MCF 10A (cell line): Measurements from ENCODE around the gene MYL10. TPM values are rescaled to one million over a fixed set of nuclear protein-coding genes. Genes with fewer than 3 reads are reported as not detected.

Experiments
- BruUV-seq: library from RNA; stranded (reverse); fragments of 400-500 nt; replicated peaks from 2 replicates; lab custom pipeline; 2021; lab: Mats Ljungman, UMichigan
- CTCF ChIA-PET: fragments of 300-600 bp; sonication (Branson Sonifier 250); formaldehyde crosslinking; extraction: SDS; loops from one replicate; lab custom pipeline; 2021; ENCODE audit warnings: antibody characterized with exemption, inconsistent platforms; lab: Yijun Ruan, JAX
- POLR2A ChIA-PET: fragments of 300-600, 350-650 bp; sonication (Branson Sonifier 250); formaldehyde crosslinking; extraction: SDS; loops from one replicate; lab custom pipeline; 2020; ENCODE audit warnings: antibody characterized with exemption, inconsistent platforms; lab: Yijun Ruan, JAX
- DNase-seq: peaks from one replicate; pipeline ENCODE4 v3.0.0-alpha.2; 2018; ENCODE audit not compliant: unreplicated experiment
- H3K27ac Mint-ChIP-seq: one replicate; pipeline ENCODE4 v1.8.0; 2022; ENCODE audit warnings: mild to moderate bottlenecking, low read depth, mixed read lengths; ENCODE audit not compliant: unreplicated experiment
- H3K27me3 Mint-ChIP-seq: one replicate; pipeline ENCODE4 v1.8.0; 2022; ENCODE audit warnings: mixed read lengths; ENCODE audit not compliant: insufficient read depth, unreplicated experiment
- H3K36me3 Mint-ChIP-seq: one replicate; pipeline ENCODE4 v1.8.0; 2022; ENCODE audit warnings: mild to moderate bottlenecking, moderate library complexity, mixed read lengths; ENCODE audit not compliant: insufficient read depth, unreplicated experiment
- H3K4me1 Mint-ChIP-seq: one replicate; pipeline ENCODE4 v1.8.0; 2022; ENCODE audit warnings: mixed read lengths; ENCODE audit not compliant: insufficient read depth, unreplicated experiment
- H3K4me3 Mint-ChIP-seq: one replicate; pipeline ENCODE4 v1.8.0; 2022; ENCODE audit warnings: mild to moderate bottlenecking, moderate library complexity, mixed read lengths; ENCODE audit not compliant: unreplicated experiment
- H3K9me3 Mint-ChIP-seq: one replicate; pipeline ENCODE4 v1.8.0; 2022; ENCODE audit warnings: mixed read lengths; ENCODE audit not compliant: unreplicated experiment
- CTCF ChIP-seq: fragments of 200-600 bp; IDR thresholded peaks from one replicate; pipeline ENCODE4 v1.8.0; 2022; ENCODE audit warnings: antibody characterized with exemption, mild to moderate bottlenecking; ENCODE audit not compliant: unreplicated experiment
- intact Hi-C: fragments of 100-400 bp; cut with micrococcal nuclease; formaldehyde crosslinking; loops from 2 replicates; pipeline ENCODE4 v1.14.1; 2022
- total RNA-seq: library from RNA; stranded (reverse); gene quantifications from 2 replicates; pipeline ENCODE4 v1.2.3, GENCODE V29; 2022

MYL10 gene
- total RNA-seq, 1 experiment from 2014 or later = not detected

GRCh38 chr7:101626069-101626671 is 2.9 kb downstream of the MYL10 start:
- no peaks in the 10 kb centered on the region for H3K9me3 Mint-ChIP-seq
- BruUV-seq = no TSS peak
- H3K4me3 Mint-ChIP-seq = no peak overlapping the region
- ChIA-PET CTCF (interaction anchor here (0.6 kb wide), 1 partner anchor 15 kb away, joined by 3 read pairs; no protein-coding TSS in a partner anchor), POLR2A (no interaction called here)
- H3K27me3 Mint-ChIP-seq = peaks cover 14% of the 10 kb centered on the region
- no peak for TF ChIP-seq CTCF
- peaks cover 6% of the 10 kb centered on the region for H3K4me1 Mint-ChIP-seq
- no peak overlapping the region for H3K27ac Mint-ChIP-seq
- H3K36me3 Mint-ChIP-seq = no peaks in the 10 kb centered on the region
- intact Hi-C loops = no loop called here
- no peak for DNase-seq

GRCh38 chr7:101625031-101625791 is 3.9 kb downstream of the MYL10 start:
- H3K4me3 Mint-ChIP-seq = no peak overlapping the region
- intact Hi-C loops = no loop called here
- H3K27ac Mint-ChIP-seq = no peak overlapping the region
- no peaks in the 10 kb centered on the region for H3K9me3 Mint-ChIP-seq
- no peak for DNase-seq
- no peak for TF ChIP-seq CTCF
- BruUV-seq = no TSS peak
- H3K36me3 Mint-ChIP-seq = no peaks in the 10 kb centered on the region
- peaks cover 14% of the 10 kb centered on the region for H3K27me3 Mint-ChIP-seq
- H3K4me1 Mint-ChIP-seq = no peaks in the 10 kb centered on the region
- ChIA-PET CTCF (interaction anchor here (0.6 kb wide), 1 partner anchor 188 kb away, joined by 3 read pairs; no protein-coding TSS in a partner anchor), POLR2A (no interaction called here)

GRCh38 chr7:101624246-101625001 is 4.7 kb downstream of the MYL10 start:
- TF ChIP-seq CTCF = no peak
- Mint-ChIP-seq H3K36me3 (no peaks in the 10 kb centered on the region), H3K4me1 (no peaks in the 10 kb centered on the region), H3K27me3 (peaks cover 14% of the 10 kb centered on the region), H3K9me3 (no peaks in the 10 kb centered on the region), H3K4me3 (no peak overlapping the region), H3K27ac (no peak overlapping the region)
- ChIA-PET CTCF (interaction anchor here (0.6 to 0.7 kb wide), 5 partner anchors 10 to 625 kb away, joined by 3 to 5 read pairs (median 3); no protein-coding TSS in a partner anchor), POLR2A (no interaction called here)
- no peak for DNase-seq
- intact Hi-C loops = no loop called here
- no TSS peak for BruUV-seq
